Measurements from ENCODE around the gene AARS2.

Gene AARS2

GRCh38 chr6:44264154-44265006 is 48.8 kb downstream of the AARS2 start:
- H3K9ac ChIP-seq (ENCODE audit: low read length) = peak overlapping the region; percentile 49
- no peak overlapping the region for H3K27ac ChIP-seq (ENCODE audit: low read length)
- H3K4me1 ChIP-seq (ENCODE audit: control insufficient read depth, low read depth, low read length) = peaks cover 37% of the 10 kb centered on the region
- no peaks in the 10 kb centered on the region for H3K9me3 ChIP-seq (ENCODE audit: control insufficient read depth, low read depth, low read length)
- peak overlapping the region; percentile 81 for H3K4me3 ChIP-seq (ENCODE audit: low read length)
- peaks cover 5% of the 10 kb centered on the region for H3K27me3 ChIP-seq (ENCODE audit: control insufficient read depth, insufficient read depth, low read length)
- H3K36me3 ChIP-seq (ENCODE audit: control insufficient read depth, low read depth, low read length) = peaks cover 14% of the 10 kb centered on the region

GRCh38 chr6:44263354-44264100 is 49.6 kb downstream of the AARS2 start:
- no peak overlapping the region for H3K27ac ChIP-seq (ENCODE audit: low read length)
- H3K27me3 ChIP-seq (ENCODE audit: control insufficient read depth, insufficient read depth, low read length) = no peaks in the 10 kb centered on the region
- H3K4me3 ChIP-seq (ENCODE audit: low read length) = peak overlapping the region; percentile 81
- peaks cover 22% of the 10 kb centered on the region for H3K36me3 ChIP-seq (ENCODE audit: control insufficient read depth, low read depth, low read length)
- peaks cover 30% of the 10 kb centered on the region for H3K4me1 ChIP-seq (ENCODE audit: control insufficient read depth, low read depth, low read length)
- H3K9ac ChIP-seq (ENCODE audit: low read length) = peak overlapping the region; percentile 16
- no peaks in the 10 kb centered on the region for H3K9me3 ChIP-seq (ENCODE audit: control insufficient read depth, low read depth, low read length)

- no peaks in the 10 kb centered on the region for H3K27me3 ChIP-seq (ENCODE audit: control insufficient read depth, insufficient read depth, low read length)
- peaks cover 26% of the 10 kb centered on the region for H3K36me3 ChIP-seq (ENCODE audit: control insufficient read depth, low read depth, low read length)
- H3K9me3 ChIP-seq (ENCODE audit: control insufficient read depth, low read depth, low read length) = no peaks in the 10 kb centered on the region
- H3K4me1 ChIP-seq (ENCODE audit: control insufficient read depth, low read depth, low read length) = peaks cover 25% of the 10 kb centered on the region
- peak overlapping the region; percentile 16 for H3K9ac ChIP-seq (ENCODE audit: low read length)
- no peak overlapping the region for H3K27ac ChIP-seq (ENCODE audit: low read length)
- peak overlapping the region; percentile 81 for H3K4me3 ChIP-seq (ENCODE audit: low read length)
Observed at GRCh38 chr6:44262467-44263353, 50.4 kb downstream of the AARS2 start.

GRCh38 chr6:44261581-44261980 is 51.6 kb downstream of the AARS2 start:
- Histone ChIP-seq H3K27ac (ENCODE audit: low read length) (no peak overlapping the region), H3K27me3 (ENCODE audit: control insufficient read depth, insufficient read depth, low read length) (no peaks in the 10 kb centered on the region), H3K36me3 (ENCODE audit: control insufficient read depth, low read depth, low read length) (peaks cover 26% of the 10 kb centered on the region), H3K4me1 (ENCODE audit: control insufficient read depth, low read depth, low read length) (peaks cover 25% of the 10 kb centered on the region), H3K4me3 (ENCODE audit: low read length) (no peak overlapping the region), H3K9ac (ENCODE audit: low read length) (no peak overlapping the region), H3K9me3 (ENCODE audit: control insufficient read depth, low read depth, low read length) (no peaks in the 10 kb centered on the region)

GRCh38 chr6:44260451-44261297 is 52.5 kb downstream of the AARS2 start:
- Histone ChIP-seq H3K36me3 (ENCODE audit: control insufficient read depth, low read depth, low read length) (peaks cover 28% of the 10 kb centered on the region), H3K27me3 (ENCODE audit: control insufficient read depth, insufficient read depth, low read length) (no peaks in the 10 kb centered on the region), H3K9ac (ENCODE audit: low read length) (no peak overlapping the region), H3K27ac (ENCODE audit: low read length) (no peak overlapping the region), H3K9me3 (ENCODE audit: control insufficient read depth, low read depth, low read length) (no peaks in the 10 kb centered on the region), H3K4me1 (ENCODE audit: control insufficient read depth, low read depth, low read length) (peaks cover 30% of the 10 kb centered on the region), H3K4me3 (ENCODE audit: low read length) (no peak overlapping the region)

- peaks cover 32% of the 10 kb centered on the region for H3K4me1 ChIP-seq (ENCODE audit: control insufficient read depth, low read depth, low read length)
- no peaks in the 10 kb centered on the region for H3K27me3 ChIP-seq (ENCODE audit: control insufficient read depth, insufficient read depth, low read length)
- H3K27ac ChIP-seq (ENCODE audit: low read length) = no peak overlapping the region
- H3K9ac ChIP-seq (ENCODE audit: low read length) = no peak overlapping the region
- H3K36me3 ChIP-seq (ENCODE audit: control insufficient read depth, low read depth, low read length) = peaks cover 34% of the 10 kb centered on the region
- no peak overlapping the region for H3K4me3 ChIP-seq (ENCODE audit: low read length)
- no peaks in the 10 kb centered on the region for H3K9me3 ChIP-seq (ENCODE audit: control insufficient read depth, low read depth, low read length)
Observed at GRCh38 chr6:44260011-44260410, 53.1 kb downstream of the AARS2 start.

GRCh38 chr6:44258921-44259320 is 54.2 kb downstream of the AARS2 start:
- no peak overlapping the region for H3K9ac ChIP-seq (ENCODE audit: low read length)
- no peaks in the 10 kb centered on the region for H3K27me3 ChIP-seq (ENCODE audit: control insufficient read depth, insufficient read depth, low read length)
- H3K36me3 ChIP-seq (ENCODE audit: control insufficient read depth, low read depth, low read length) = peaks cover 45% of the 10 kb centered on the region
- H3K4me1 ChIP-seq (ENCODE audit: control insufficient read depth, low read depth, low read length) = peaks cover 26% of the 10 kb centered on the region
- H3K9me3 ChIP-seq (ENCODE audit: control insufficient read depth, low read depth, low read length) = no peaks in the 10 kb centered on the region
- no peak overlapping the region for H3K27ac ChIP-seq (ENCODE audit: low read length)
- H3K4me3 ChIP-seq (ENCODE audit: low read length) = no peak overlapping the region

GRCh38 chr6:44258325-44258863 is 54.8 kb downstream of the AARS2 start:
- Histone ChIP-seq H3K9ac (ENCODE audit: low read length) (peak overlapping the region; percentile 65), H3K36me3 (ENCODE audit: control insufficient read depth, low read depth, low read length) (peaks cover 50% of the 10 kb centered on the region), H3K27ac (ENCODE audit: low read length) (no peak overlapping the region), H3K27me3 (ENCODE audit: control insufficient read depth, insufficient read depth, low read length) (no peaks in the 10 kb centered on the region), H3K4me1 (ENCODE audit: control insufficient read depth, low read depth, low read length) (peaks cover 21% of the 10 kb centered on the region), H3K9me3 (ENCODE audit: control insufficient read depth, low read depth, low read length) (no peaks in the 10 kb centered on the region), H3K4me3 (ENCODE audit: low read length) (peak overlapping the region; percentile 57)

- peaks cover 56% of the 10 kb centered on the region for H3K36me3 ChIP-seq (ENCODE audit: control insufficient read depth, low read depth, low read length)
- H3K9me3 ChIP-seq (ENCODE audit: control insufficient read depth, low read depth, low read length) = no peaks in the 10 kb centered on the region
- H3K4me3 ChIP-seq (ENCODE audit: low read length) = peak overlapping the region; percentile 57
- peak overlapping the region; percentile 65 for H3K9ac ChIP-seq (ENCODE audit: low read length)
- H3K27me3 ChIP-seq (ENCODE audit: control insufficient read depth, insufficient read depth, low read length) = no peaks in the 10 kb centered on the region
- H3K4me1 ChIP-seq (ENCODE audit: control insufficient read depth, low read depth, low read length) = peaks cover 16% of the 10 kb centered on the region
- H3K27ac ChIP-seq (ENCODE audit: low read length) = no peak overlapping the region
Observed at GRCh38 chr6:44257753-44258324, 55.3 kb downstream of the AARS2 start.

- H3K9ac ChIP-seq (ENCODE audit: low read length) = peak within 1 kb of the TSS; percentile 89
- peaks cover 10% of the 10 kb centered on the region for H3K4me1 ChIP-seq (ENCODE audit: control insufficient read depth, low read depth, low read length)
- H3K9me3 ChIP-seq (ENCODE audit: control insufficient read depth, low read depth, low read length) = no peaks in the 10 kb centered on the region
- peaks cover 62% of the 10 kb centered on the region for H3K36me3 ChIP-seq (ENCODE audit: control insufficient read depth, low read depth, low read length)
- H3K4me3 ChIP-seq (ENCODE audit: low read length) = peak within 1 kb of the TSS; percentile 93
- no peaks in the 10 kb centered on the region for H3K27me3 ChIP-seq (ENCODE audit: control insufficient read depth, insufficient read depth, low read length)
- peak within 1 kb of the TSS; percentile 61 for H3K27ac ChIP-seq (ENCODE audit: low read length)
Observed at GRCh38 chr6:44257025-44257752, 56.0 kb downstream of the AARS2 start, which contains the start of gene SLC35B2. Gene SLC35B2, minus strand, starts transcription at chr6:44257528. Its CDS starts 118 bp downstream, at chr6:44257410.

Measured in iPS-18a (cell line).